Nephron (organoid): ENCODE results near the gene HOXB6.

Experiments
- H3K27ac Mint-ChIP-seq, 3 experiments: 2 replicates each; pipeline ENCODE4 v1.8.0; 2020; ENCODE audit warnings: mixed read lengths in 3 of 3, mild to moderate bottlenecking in 2 of 3, moderate library complexity in 1 of 3
- H3K27me3 Mint-ChIP-seq: 2 replicates; pipeline ENCODE4 v1.8.0; 2021; ENCODE audit warnings: low read depth, mild to moderate bottlenecking, moderate library complexity, mixed read lengths
- H3K36me3 Mint-ChIP-seq: 2 replicates; pipeline ENCODE4 v1.8.0; 2020; ENCODE audit warnings: low read depth, mixed read lengths
- H3K4me1 Mint-ChIP-seq: 2 replicates; pipeline ENCODE4 v1.8.0; 2020; ENCODE audit warnings: mixed read lengths
- H3K4me3 Mint-ChIP-seq, 3 experiments: 2 replicates each; pipeline ENCODE4 v1.8.0; 2020; ENCODE audit warnings: mild to moderate bottlenecking in 3 of 3, mixed read lengths in 3 of 3, moderate library complexity in 2 of 3
- H3K9me3 Mint-ChIP-seq: 2 replicates; pipeline ENCODE4 v1.8.0; 2020; ENCODE audit warnings: mixed read lengths
- TF ChIP-seq, protein P1 (sequence below), 3 experiments: fragments of 200-600 bp; sonication (generic); IDR thresholded peaks; one replicate each; pipeline ENCODE4 v1.5.0; 2021; ENCODE audit warnings: antibody characterized with exemption in 3 of 3; ENCODE audit not compliant: unreplicated experiment in 3 of 3

HOXB6 gene

DNA sequence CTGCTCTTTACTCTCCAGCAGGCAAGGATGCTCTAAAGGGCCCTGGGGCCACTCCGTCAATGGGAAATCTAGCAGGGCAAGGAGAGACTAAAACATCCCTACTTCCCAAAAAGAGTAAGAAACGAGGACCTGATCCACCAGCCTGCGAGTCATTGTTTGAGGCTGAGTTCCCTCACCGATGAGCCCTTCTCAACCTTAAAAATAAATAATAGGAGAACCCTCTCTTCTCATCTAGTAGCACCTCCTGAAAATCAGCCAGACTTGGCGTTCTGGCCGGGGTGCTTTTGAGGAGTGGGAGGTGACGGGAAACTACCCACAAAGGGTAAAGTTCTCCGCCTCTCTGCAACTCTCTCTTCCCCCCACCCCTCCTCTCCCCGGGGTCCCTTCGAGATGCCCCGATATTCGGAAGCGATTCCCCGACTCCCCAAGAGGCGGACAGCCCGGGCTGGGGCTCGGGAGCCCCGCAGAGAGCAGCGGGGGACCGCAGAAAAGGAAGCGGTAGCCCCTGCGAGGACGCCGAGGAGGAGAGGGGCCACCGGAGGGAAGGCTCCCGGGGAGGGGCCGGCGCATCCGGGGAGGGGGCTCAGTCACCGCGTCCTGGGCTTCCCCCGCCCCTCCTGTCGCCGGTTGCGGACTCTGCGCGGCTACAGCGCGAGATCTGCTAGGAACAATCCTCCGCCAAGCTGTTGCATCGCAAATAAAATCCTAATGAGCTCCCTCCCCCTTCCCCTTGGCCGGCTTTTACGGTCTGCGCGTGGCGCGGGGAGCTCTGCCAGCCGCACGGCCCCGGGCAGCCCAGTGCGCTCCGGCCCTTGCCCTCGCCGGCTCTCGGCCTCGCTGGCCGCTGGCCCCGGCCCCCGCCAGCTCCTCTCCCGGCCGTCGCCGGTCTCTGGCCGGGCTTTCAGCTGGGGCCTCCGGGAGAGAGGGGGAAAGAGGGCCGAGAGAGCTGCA lies 20.0 kb upstream of the HOXB6 start:
- Mint-ChIP-seq H3K4me3 (peak overlapping the region; percentile 87 to 95 (median 93)), H3K4me1 (peaks cover 34% of the 10 kb centered on the region), H3K9me3 (no peaks in the 10 kb centered on the region), H3K36me3 (no peaks in the 10 kb centered on the region), H3K27ac (peak overlapping the region in 2 of 3 experiments; percentile 26 to 93), H3K27me3 (peaks cover 100% of the 10 kb centered on the region)
- TF ChIP-seq, protein P1, sequence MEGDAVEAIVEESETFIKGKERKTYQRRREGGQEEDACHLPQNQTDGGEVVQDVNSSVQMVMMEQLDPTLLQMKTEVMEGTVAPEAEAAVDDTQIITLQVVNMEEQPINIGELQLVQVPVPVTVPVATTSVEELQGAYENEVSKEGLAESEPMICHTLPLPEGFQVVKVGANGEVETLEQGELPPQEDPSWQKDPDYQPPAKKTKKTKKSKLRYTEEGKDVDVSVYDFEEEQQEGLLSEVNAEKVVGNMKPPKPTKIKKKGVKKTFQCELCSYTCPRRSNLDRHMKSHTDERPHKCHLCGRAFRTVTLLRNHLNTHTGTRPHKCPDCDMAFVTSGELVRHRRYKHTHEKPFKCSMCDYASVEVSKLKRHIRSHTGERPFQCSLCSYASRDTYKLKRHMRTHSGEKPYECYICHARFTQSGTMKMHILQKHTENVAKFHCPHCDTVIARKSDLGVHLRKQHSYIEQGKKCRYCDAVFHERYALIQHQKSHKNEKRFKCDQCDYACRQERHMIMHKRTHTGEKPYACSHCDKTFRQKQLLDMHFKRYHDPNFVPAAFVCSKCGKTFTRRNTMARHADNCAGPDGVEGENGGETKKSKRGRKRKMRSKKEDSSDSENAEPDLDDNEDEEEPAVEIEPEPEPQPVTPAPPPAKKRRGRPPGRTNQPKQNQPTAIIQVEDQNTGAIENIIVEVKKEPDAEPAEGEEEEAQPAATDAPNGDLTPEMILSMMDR (IDR thresholded peaks at IDR 0.05; ENCODE audit: unreplicated experiment in 3 of 3) = no peak

DNA sequence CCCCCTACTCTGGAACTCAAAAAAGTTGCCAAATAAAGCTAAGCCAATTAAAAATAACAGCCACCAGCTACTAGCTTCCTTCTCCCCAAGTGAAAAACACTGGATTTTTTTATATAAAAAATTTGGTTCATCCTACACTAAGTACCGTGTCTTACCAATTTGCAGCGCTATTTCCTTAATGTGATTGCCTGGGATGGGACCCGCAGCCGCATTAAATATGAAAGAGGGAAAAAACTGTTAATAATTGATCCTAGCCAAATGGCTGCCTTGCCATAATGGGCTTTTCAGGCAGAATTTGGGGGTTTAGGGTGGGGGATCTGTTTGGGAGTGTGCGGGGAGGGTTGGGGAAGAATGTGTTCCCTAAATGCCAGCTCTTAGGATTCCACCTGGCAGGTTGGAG lies 19.3 kb upstream of the HOXB6 start:
- peaks cover 100% of the 10 kb centered on the region for H3K27me3 Mint-ChIP-seq
- peaks cover 40% of the 10 kb centered on the region for H3K4me1 Mint-ChIP-seq
- H3K9me3 Mint-ChIP-seq = no peaks in the 10 kb centered on the region
- TF ChIP-seq, protein P1 (IDR thresholded peaks at IDR 0.05; ENCODE audit: unreplicated experiment in 3 of 3) = no peak
- H3K27ac Mint-ChIP-seq = peak overlapping the region in 2 of 3 experiments; percentile 26 to 62
- peak overlapping the region; percentile 61 to 81 (median 81) for H3K4me3 Mint-ChIP-seq
- H3K36me3 Mint-ChIP-seq = no peaks in the 10 kb centered on the region

DNA sequence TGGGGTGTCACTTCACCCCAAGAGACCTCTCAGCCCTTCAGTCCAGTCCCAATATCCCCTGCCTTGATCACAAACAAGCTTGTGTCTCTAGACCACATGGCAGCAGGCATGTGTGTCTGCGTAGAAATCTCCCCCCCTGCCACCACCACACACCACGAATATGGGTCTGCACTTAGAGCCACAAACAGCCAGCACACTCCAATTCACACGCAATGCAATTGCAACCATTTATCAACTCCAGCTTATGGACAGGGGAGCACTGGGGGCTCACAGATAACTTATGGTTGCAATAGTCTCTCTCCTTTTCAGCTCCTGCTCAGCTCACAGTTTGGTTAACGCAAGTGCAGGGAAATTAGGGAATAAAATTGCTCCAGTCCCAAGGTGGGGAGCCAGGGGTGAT lies 18.8 kb upstream of the HOXB6 start:
- no peaks in the 10 kb centered on the region for H3K36me3 Mint-ChIP-seq
- H3K4me1 Mint-ChIP-seq = peaks cover 44% of the 10 kb centered on the region
- H3K27me3 Mint-ChIP-seq = peaks cover 100% of the 10 kb centered on the region
- H3K27ac Mint-ChIP-seq = peak overlapping the region in 1 of 3 experiments; percentile 26
- TF ChIP-seq, protein P1 (IDR thresholded peaks at IDR 0.05; ENCODE audit: unreplicated experiment in 3 of 3) = no peak
- peak overlapping the region; percentile 61 to 81 (median 81) for H3K4me3 Mint-ChIP-seq
- H3K9me3 Mint-ChIP-seq = no peaks in the 10 kb centered on the region

DNA sequence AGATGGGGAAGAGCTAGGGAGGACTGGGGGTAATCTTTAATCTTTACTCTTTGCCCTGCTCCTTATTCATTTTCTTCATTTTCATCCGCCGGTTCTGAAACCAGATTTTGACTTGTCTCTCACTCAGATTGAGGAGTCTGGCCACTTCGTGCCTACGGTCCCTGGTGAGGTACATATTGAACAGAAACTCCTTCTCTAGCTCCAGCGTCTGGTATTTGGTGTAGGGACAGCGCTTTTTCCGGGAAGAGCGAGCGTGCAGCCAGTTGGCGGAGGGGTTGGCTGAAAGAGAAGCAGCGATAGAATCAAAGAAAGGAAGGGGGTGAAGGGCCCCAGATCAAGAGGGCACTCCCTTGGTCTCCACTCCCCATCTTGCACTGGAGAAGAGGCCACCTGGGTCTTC lies 18.1 kb upstream of the HOXB6 start:
- TF ChIP-seq, protein P1 (IDR thresholded peaks at IDR 0.05; ENCODE audit: unreplicated experiment in 3 of 3) = no peak
- peaks cover 100% of the 10 kb centered on the region for H3K27me3 Mint-ChIP-seq
- peaks cover 43% of the 10 kb centered on the region for H3K4me1 Mint-ChIP-seq
- H3K27ac Mint-ChIP-seq = peak overlapping the region in 1 of 3 experiments; percentile 64
- H3K4me3 Mint-ChIP-seq = peak overlapping the region; percentile 61 to 81 (median 66)
- H3K36me3 Mint-ChIP-seq = no peaks in the 10 kb centered on the region
- no peaks in the 10 kb centered on the region for H3K9me3 Mint-ChIP-seq

DNA sequence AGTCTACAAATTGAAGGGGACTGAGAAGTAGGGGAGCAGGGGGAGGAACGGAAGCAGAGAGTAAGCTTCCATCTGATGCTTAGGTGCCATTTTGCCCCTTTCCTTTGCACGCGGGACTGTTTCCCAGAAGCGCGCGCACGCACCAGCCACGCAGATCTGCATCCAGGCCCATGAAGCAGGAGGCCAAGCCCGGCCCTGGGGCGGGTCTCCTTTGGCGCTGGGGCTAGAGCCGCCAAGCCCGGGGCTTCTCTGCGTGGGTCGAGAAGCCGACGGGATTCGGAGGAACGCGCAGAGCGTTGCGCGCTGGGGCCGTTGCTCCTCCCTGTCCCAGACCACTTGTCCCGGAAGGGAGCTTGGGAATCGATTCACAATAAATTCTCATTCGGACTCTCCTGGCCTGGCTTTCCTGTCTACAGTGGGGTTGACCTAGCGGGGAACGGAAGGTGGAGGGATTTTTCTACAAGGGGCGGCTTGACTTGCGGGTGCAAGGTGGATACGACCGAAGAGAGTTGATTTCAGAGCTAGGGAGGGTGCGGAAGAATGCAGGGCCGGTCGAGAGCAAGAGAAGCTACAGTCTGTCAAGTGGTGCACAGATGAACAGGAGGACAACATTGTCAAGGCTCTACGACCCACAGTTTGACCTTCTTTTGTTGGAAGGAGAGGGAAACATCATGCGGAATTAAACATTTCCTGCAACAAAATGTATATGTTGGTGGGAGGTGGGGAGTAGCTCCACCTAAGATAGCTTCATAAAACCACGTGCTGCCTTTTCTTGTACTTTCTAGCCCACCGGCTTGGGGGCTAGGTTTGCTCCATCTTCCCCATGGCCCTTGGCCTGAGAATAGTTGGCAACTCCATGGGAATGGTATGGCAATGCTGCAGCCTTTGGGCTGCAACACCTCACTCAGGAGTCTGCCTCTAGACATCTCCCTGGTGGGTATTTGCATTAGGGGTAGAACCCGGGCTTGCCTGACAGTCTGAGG lies 16.9 kb upstream of the HOXB6 start:
- peaks cover 100% of the 10 kb centered on the region for H3K27me3 Mint-ChIP-seq
- H3K4me1 Mint-ChIP-seq = peaks cover 45% of the 10 kb centered on the region
- H3K36me3 Mint-ChIP-seq = no peaks in the 10 kb centered on the region
- H3K9me3 Mint-ChIP-seq = no peaks in the 10 kb centered on the region
- H3K27ac Mint-ChIP-seq = peak overlapping the region; percentile 68 to 98 (median 73)
- peak overlapping the region; percentile 74 to 98 (median 85) for H3K4me3 Mint-ChIP-seq
- TF ChIP-seq, protein P1 (IDR thresholded peaks at IDR 0.05; ENCODE audit: unreplicated experiment in 3 of 3) = no peak
